MCF 10A (cell line): Measurements from ENCODE around the gene PPARA. TPM values are rescaled to one million over a fixed set of nuclear protein-coding genes. Genes with fewer than 3 reads are reported as not detected.

ENCODE experiments used
- BruUV-seq: library from RNA; stranded (reverse); fragments of 400-500 nt; replicated peaks from 2 replicates; lab custom pipeline; 2021; lab: Mats Ljungman, UMichigan
- CTCF ChIA-PET: fragments of 300-600 bp; sonication (Branson Sonifier 250); formaldehyde crosslinking; extraction: SDS; loops from one replicate; lab custom pipeline; 2021; ENCODE audit warnings: antibody characterized with exemption, inconsistent platforms; lab: Yijun Ruan, JAX
- POLR2A ChIA-PET: fragments of 300-600, 350-650 bp; sonication (Branson Sonifier 250); formaldehyde crosslinking; extraction: SDS; loops from one replicate; lab custom pipeline; 2020; ENCODE audit warnings: antibody characterized with exemption, inconsistent platforms; lab: Yijun Ruan, JAX
- DNase-seq: peaks from one replicate; pipeline ENCODE4 v3.0.0-alpha.2; 2018; ENCODE audit not compliant: unreplicated experiment
- H3K27ac Mint-ChIP-seq: one replicate; pipeline ENCODE4 v1.8.0; 2022; ENCODE audit warnings: mild to moderate bottlenecking, low read depth, mixed read lengths; ENCODE audit not compliant: unreplicated experiment
- H3K27me3 Mint-ChIP-seq: one replicate; pipeline ENCODE4 v1.8.0; 2022; ENCODE audit warnings: mixed read lengths; ENCODE audit not compliant: insufficient read depth, unreplicated experiment
- H3K36me3 Mint-ChIP-seq: one replicate; pipeline ENCODE4 v1.8.0; 2022; ENCODE audit warnings: mild to moderate bottlenecking, moderate library complexity, mixed read lengths; ENCODE audit not compliant: insufficient read depth, unreplicated experiment
- H3K4me1 Mint-ChIP-seq: one replicate; pipeline ENCODE4 v1.8.0; 2022; ENCODE audit warnings: mixed read lengths; ENCODE audit not compliant: insufficient read depth, unreplicated experiment
- H3K4me3 Mint-ChIP-seq: one replicate; pipeline ENCODE4 v1.8.0; 2022; ENCODE audit warnings: mild to moderate bottlenecking, moderate library complexity, mixed read lengths; ENCODE audit not compliant: unreplicated experiment
- H3K9me3 Mint-ChIP-seq: one replicate; pipeline ENCODE4 v1.8.0; 2022; ENCODE audit warnings: mixed read lengths; ENCODE audit not compliant: unreplicated experiment
- CTCF ChIP-seq: fragments of 200-600 bp; IDR thresholded peaks from one replicate; pipeline ENCODE4 v1.8.0; 2022; ENCODE audit warnings: antibody characterized with exemption, mild to moderate bottlenecking; ENCODE audit not compliant: unreplicated experiment
- intact Hi-C: fragments of 100-400 bp; cut with micrococcal nuclease; formaldehyde crosslinking; loops from 2 replicates; pipeline ENCODE4 v1.14.1; 2022
- total RNA-seq: library from RNA; stranded (reverse); gene quantifications from 2 replicates; pipeline ENCODE4 v1.2.3, GENCODE V29; 2022

PPARA gene
- total RNA-seq, 1 experiment from 2014 or later, result 8.0 TPM

- H3K4me1 Mint-ChIP-seq, result peaks cover 6% of the 10 kb centered on the region
- H3K27me3 Mint-ChIP-seq, result no peaks in the 10 kb centered on the region
- no TSS peak for BruUV-seq
- no peak for TF ChIP-seq CTCF
- intact Hi-C loops, result no loop called here
- ChIA-PET POLR2A (no interaction called here), CTCF (interaction anchor here (0.6 kb wide), 1 partner anchor 28 kb away, joined by 3 read pairs; no protein-coding TSS in a partner anchor)
- no peaks in the 10 kb centered on the region for H3K9me3 Mint-ChIP-seq
- no peak overlapping the region for H3K4me3 Mint-ChIP-seq
- H3K27ac Mint-ChIP-seq, result no peak overlapping the region
- DNase-seq, result no peak
- H3K36me3 Mint-ChIP-seq, result peaks cover 16% of the 10 kb centered on the region
Observed at GRCh38 chr22:46159777-46160176, 9.5 kb downstream of the PPARA start.

GRCh38 chr22:46162285-46162684, 12.0 kb downstream of the PPARA start:
- Mint-ChIP-seq H3K27me3 (no peaks in the 10 kb centered on the region), H3K4me1 (peaks cover 6% of the 10 kb centered on the region), H3K27ac (no peak overlapping the region), H3K9me3 (no peaks in the 10 kb centered on the region), H3K36me3 (peaks cover 14% of the 10 kb centered on the region), H3K4me3 (no peak overlapping the region)
- BruUV-seq, result no TSS peak
- no peak for DNase-seq
- intact Hi-C loops, result no loop called here
- ChIA-PET POLR2A (no interaction called here), CTCF (interaction anchor here (0.8 to 1.4 kb wide), 2 partner anchors 9 to 40 kb away, joined by 3 read pairs; no protein-coding TSS in a partner anchor)
- no peak for TF ChIP-seq CTCF

- TF ChIP-seq CTCF, result no peak
- Mint-ChIP-seq H3K27me3 (no peaks in the 10 kb centered on the region), H3K27ac (no peak overlapping the region), H3K4me1 (peaks cover 6% of the 10 kb centered on the region), H3K4me3 (no peak overlapping the region), H3K9me3 (no peaks in the 10 kb centered on the region), H3K36me3 (peaks cover 7% of the 10 kb centered on the region)
- no TSS peak for BruUV-seq
- intact Hi-C loops, result no loop called here
- DNase-seq, result no peak
- ChIA-PET POLR2A (no interaction called here), CTCF (interaction anchor here (0.6 kb wide), 1 partner anchor 153 kb away, joined by 3 read pairs; no protein-coding TSS in a partner anchor)
Observed at GRCh38 chr22:46162771-46163556, 12.6 kb downstream of the PPARA start.

GRCh38 chr22:46163557-46163888, 13.2 kb downstream of the PPARA start:
- H3K9me3 Mint-ChIP-seq, result no peaks in the 10 kb centered on the region
- H3K27ac Mint-ChIP-seq, result no peak overlapping the region
- no peak for TF ChIP-seq CTCF
- no peak for DNase-seq
- no peak overlapping the region for H3K4me3 Mint-ChIP-seq
- peaks cover 6% of the 10 kb centered on the region for H3K4me1 Mint-ChIP-seq
- BruUV-seq, result no TSS peak
- no peaks in the 10 kb centered on the region for H3K27me3 Mint-ChIP-seq
- POLR2A ChIA-PET, result no interaction called here
- H3K36me3 Mint-ChIP-seq, result peaks cover 1% of the 10 kb centered on the region
- CTCF ChIA-PET, result interaction anchor here (0.6 kb wide), 1 partner anchor 153 kb away, joined by 3 read pairs; no protein-coding TSS in a partner anchor
- intact Hi-C loops, result no loop called here
